ENCODE measurements around the gene CLEC4G. TPM values are rescaled to one million over a fixed set of nuclear protein-coding genes. Genes with fewer than 3 reads are reported as not detected.

Gene CLEC4G
- total and polyA plus RNA-seq, 2 of the 8 experiments (the other 6 are each of a cell fraction or from before 2014, with no cell fraction given): 0.35 to 2.9 TPM

- no peak for TF ChIP-seq HDAC6 (IDR thresholded peaks at IDR 0.05; ENCODE audit: low read depth, low read length)
- no peak for TF ChIP-seq NANOG (IDR thresholded peaks at IDR 0.05; ENCODE audit: insufficient read depth, low read depth, low read length, poor library complexity, severe bottlenecking)
- TF ChIP-seq FOSL1 (IDR thresholded peaks at IDR 0.05; ENCODE audit: insufficient read depth, low read depth, low read length): no peak
Observed at GRCh38 chr19:7739211-7739755, 7.4 kb upstream of the CLEC4G start (continued).

All from H1 (cell line).